Pancreas (tissue), 10 donors: Measurements from ENCODE around the gene SCNM1. TPM values are rescaled to one million over a fixed set of nuclear protein-coding genes. Genes with fewer than 3 reads are reported as not detected.
A peak's percentile ranks its signal among the peaks of the same experiment; 100 is the strongest.
"Not testable (repeated sequence)": the region's sequence is repeated elsewhere in the genome, so short reads cannot be mapped to it uniquely, and the experiment has no call there.

Experiments used
- ATAC-seq, 4 donors: fragments of 200-7000 bp; cut with Tn5 transposase; one replicate each; pipeline versions ENCODE4 v1.8.0 to v1.9.1; 2020; ENCODE audit warnings: mild to moderate bottlenecking in 4 of 4, moderate library complexity in 4 of 4
- DNase-seq, 6 donors: peaks; one replicate each; pipeline ENCODE4 v3.0.0-alpha.2; 2020
- FAIRE-seq: peaks from 2 replicates; lab custom pipeline; 2012; peaks lifted over from hg19 to GRCh38; lab: Jason Lieb, UNC
- H3K27ac ChIP-seq, 4 donors: fragments of 200-600 bp; sonication (generic); 1 replicate in 3 of 4; 2 replicates in 1 of 4; pipeline versions ENCODE4 v1.5.0 to v1.8.0; 2020
- H3K27me3 ChIP-seq, 4 donors: fragments of 200-600 bp; one replicate each; pipeline ENCODE4 v1.8.0; 2021
- H3K36me3 ChIP-seq, 3 donors: fragments of 200-600 bp; sonication (generic) in 1 of 3; one replicate each; pipeline versions ENCODE4 v1.5.0 to v1.8.0; 2020 to 2021
- H3K4me1 ChIP-seq, 3 donors: fragments of 200-600 bp; one replicate each; pipeline ENCODE4 v1.8.0; 2021
- H3K4me3 ChIP-seq, 4 donors: fragments of 200-600 bp; sonication (generic) in 2 of 4; one replicate each; pipeline versions ENCODE4 v1.5.0 to v1.8.0; 2020 to 2021
- H3K9me3 ChIP-seq, 4 donors: fragments of 200-600 bp; one replicate each; pipeline ENCODE4 v1.8.0; 2021
- WGBS, 2 donors: extraction: QIAGEN DNeasy Blood & Tissue Kit; methylation state at CpG; one replicate each; pipeline ENCODE4 v1.1.7; 2013; 5-methylcytosine and 5-hydroxymethylcytosine counted together
- intact Hi-C, 3 donors: fragments of 100-400 bp; cut with DNase I; formaldehyde crosslinking; loops; one replicate each; pipeline versions ENCODE4 v1.11.1 to v1.14.2; 2022
- polyA plus RNA-seq, 2 donors: library from polyadenylated mRNA; stranded (reverse); fragments of 200-250 nt; gene quantifications; one replicate each; pipeline ENCODE4 v1.2.3, GENCODE V29; 2013
- total RNA-seq, 6 donors: library from RNA; stranded (reverse); fragmentation: NEBNext Ultra II Directional in 4 of 6; extraction: Animal tissue kit (Norgen Biotek cat#: 25700) in 4 of 6; gene quantifications; one replicate each; pipeline versions ENCODE4 v1.2.1 to v1.2.4, GENCODE V29; 2021 to 2023
- TF ChIP-seq, protein P1 (sequence below), 4 donors: fragments of 200-600 bp; sonication (generic) in 3 of 4; IDR thresholded peaks; one replicate each; pipeline versions ENCODE4 v1.5.0 to v1.8.0; 2021; ENCODE audit warnings: antibody characterized with exemption in 4 of 4
- donor health status: healthy with polysubstance abuse.
- donor health status: DM: no; HTN: no; CAD: no; lungs with moderate emphysema.
- donor health status: DM: no; HTN: no; CAD: no.
- donor health status: control.
- donor health status: control.
- donor health status: Bipolar disorder and iron deficiency.
- donor health status: DM: yes; HTN: yes; CAD: no.
- donor health status: DM: no; HTN: no; CAD: no.
- donor health status: DM: no; HTN: no; CAD: no.
- donor health status: DM: yes; HTN: yes; CAD: no.

The SCNM1 gene
- total and polyA plus RNA-seq, 8 donors: 7.7 to 33.7 (median 11.2) TPM

DNA sequence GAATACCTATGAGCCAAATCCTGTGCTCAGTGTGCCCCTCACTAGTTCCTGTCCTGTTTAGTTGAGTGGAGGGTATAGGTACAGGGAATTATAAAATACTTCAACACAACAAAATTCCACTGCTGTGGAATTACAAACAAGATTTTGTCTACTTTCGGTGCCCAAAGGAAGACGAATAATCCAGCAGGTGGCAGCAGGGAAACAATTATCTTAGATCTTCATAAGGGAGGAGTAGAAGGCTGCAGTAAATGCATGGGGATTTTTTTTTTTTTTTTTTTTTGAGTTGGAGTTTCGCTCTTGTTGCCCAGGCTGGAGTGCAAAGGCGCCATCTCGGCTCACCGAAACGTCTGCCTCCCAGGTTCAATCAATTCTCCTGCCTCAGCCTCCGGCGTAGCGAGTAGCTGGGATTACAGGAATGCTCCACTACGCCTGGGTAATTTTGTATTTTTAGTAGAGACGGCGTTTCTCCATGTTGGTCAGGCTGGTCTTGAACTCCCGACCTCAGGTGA, 30.4 kb downstream of the SCNM1 start:
- TF ChIP-seq, protein P1, sequence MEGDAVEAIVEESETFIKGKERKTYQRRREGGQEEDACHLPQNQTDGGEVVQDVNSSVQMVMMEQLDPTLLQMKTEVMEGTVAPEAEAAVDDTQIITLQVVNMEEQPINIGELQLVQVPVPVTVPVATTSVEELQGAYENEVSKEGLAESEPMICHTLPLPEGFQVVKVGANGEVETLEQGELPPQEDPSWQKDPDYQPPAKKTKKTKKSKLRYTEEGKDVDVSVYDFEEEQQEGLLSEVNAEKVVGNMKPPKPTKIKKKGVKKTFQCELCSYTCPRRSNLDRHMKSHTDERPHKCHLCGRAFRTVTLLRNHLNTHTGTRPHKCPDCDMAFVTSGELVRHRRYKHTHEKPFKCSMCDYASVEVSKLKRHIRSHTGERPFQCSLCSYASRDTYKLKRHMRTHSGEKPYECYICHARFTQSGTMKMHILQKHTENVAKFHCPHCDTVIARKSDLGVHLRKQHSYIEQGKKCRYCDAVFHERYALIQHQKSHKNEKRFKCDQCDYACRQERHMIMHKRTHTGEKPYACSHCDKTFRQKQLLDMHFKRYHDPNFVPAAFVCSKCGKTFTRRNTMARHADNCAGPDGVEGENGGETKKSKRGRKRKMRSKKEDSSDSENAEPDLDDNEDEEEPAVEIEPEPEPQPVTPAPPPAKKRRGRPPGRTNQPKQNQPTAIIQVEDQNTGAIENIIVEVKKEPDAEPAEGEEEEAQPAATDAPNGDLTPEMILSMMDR (IDR thresholded peaks at IDR 0.05): peak in 3 of 4 donors; percentile 12 to 37 (median 24)
- peak overlapping the region in 1 of 4 donors; percentile 29 for H3K4me3 ChIP-seq
- H3K27ac ChIP-seq: peak overlapping the region in 3 of 4 donors; percentile 23 to 69 (median 53)
- H3K36me3 ChIP-seq: no peaks in the 10 kb centered on the region
- intact Hi-C loops: loop anchor here in 2 of 3 donors (5.0 kb wide), 1 partner anchor 56 kb away; the partner anchor contains the start of gene PSMD4 (in 2 of the 2)
- ATAC-seq (peak; percentile 54 to 62 (median 58)), FAIRE-seq (no peak), DNase-seq (peak in 4 of 6 donors; percentile 20 to 77 (median 70))
- H3K4me1 ChIP-seq: peaks cover 6 to 17% (median 12%) of the 10 kb centered on the region in 3 donors
- 27% methylated on average over 14 of the region's 14 CpGs for WGBS, 2 donors
- no peaks in the 10 kb centered on the region for H3K27me3 ChIP-seq
- H3K9me3 ChIP-seq: no peaks in the 10 kb centered on the region

GRCh38 chr1:151197863-151198253, 31.9 kb downstream of the SCNM1 start:
- DNase-seq: peak in 1 of 6 donors; percentile 25
- ATAC-seq: peak; percentile 14 to 31 (median 23)

DNA sequence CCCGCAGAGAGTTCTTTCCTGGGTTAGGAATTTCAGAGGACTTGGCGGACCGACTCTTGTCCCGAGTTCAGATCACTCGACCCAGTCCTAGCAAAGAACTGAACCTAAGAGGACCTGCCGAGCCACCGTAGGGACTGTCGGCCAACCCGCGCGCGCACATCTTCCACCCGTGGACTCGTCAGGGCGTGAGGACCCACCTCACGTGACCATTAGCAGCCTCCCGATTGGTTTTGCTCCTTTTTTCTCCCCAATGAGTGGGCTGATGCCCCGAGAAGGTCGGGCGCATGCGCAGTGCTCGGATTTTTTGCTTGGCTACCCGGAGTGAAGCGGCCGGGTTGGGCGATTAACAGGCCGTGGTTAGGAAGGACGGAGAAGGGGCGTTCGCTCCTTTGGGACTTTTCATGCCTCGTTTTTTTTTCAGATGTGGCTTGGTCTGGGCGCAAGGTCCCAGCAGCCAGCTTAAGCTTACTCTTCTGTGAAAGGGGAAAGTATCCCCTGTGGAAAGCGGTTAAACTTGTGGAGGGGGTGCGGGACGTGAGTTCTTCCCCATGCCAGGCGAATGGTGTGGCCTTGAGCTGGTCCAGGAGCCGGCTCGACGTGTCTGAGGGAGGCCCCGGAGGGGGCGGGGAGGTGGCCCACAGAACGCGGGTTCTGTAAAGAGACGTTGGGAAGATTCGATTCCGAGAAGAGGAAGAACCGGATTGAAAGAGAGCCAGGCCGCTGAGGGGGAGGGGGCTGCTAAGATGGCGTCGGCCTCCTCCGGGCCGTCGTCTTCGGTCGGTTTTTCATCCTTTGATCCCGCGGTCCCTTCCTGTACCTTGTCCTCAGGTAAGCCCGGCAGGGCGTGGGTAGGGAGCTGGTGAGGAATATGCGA, 32.5 kb downstream of the SCNM1 start, which contains the start of gene PIP5K1A:
TSS of gene PIP5K1A (plus strand) at position 299 of the 874 bp plus-strand sequence. CDS start at position 744, 445 bp downstream.
- Histone ChIP-seq H3K4me3 (peak within 1 kb of the TSS; percentile 56 to 75 (median 65)), H3K27me3 (no peaks in the 10 kb centered on the region), H3K9me3 (no peaks in the 10 kb centered on the region), H3K4me1 (peaks cover 7 to 23% (median 12%) of the 10 kb centered on the region in 3 donors), H3K27ac (peak within 1 kb of the TSS; percentile 66 to 93 (median 82)), H3K36me3 (no peaks in the 10 kb centered on the region)
- FAIRE-seq: no peak
- whole genome bisulfite sequencing, 2 donors: 0% methylated on average over 59 to 60 of the region's 60 CpGs
- ATAC-seq: peak; percentile 87 to 91 (median 89)
- peak; percentile 97 to 100 (median 99) for DNase-seq
- intact Hi-C loops: loop anchor here in 2 of 3 donors (5.0 kb wide), 1 partner anchor 54 kb away; the partner anchor contains the start of gene PSMD4 (in 2 of the 2)
- TF ChIP-seq, protein P1 (IDR thresholded peaks at IDR 0.05): no peak

More at GRCh38 chr1:151197863-151198253, 31.9 kb downstream of the SCNM1 start:
- no peak for FAIRE-seq
- Histone ChIP-seq H3K9me3 (no peaks in the 10 kb centered on the region), H3K27me3 (no peaks in the 10 kb centered on the region), H3K4me1 (peaks cover 7 to 23% (median 12%) of the 10 kb centered on the region in 3 donors), H3K4me3 (peak overlapping the region in 3 of 4 donors; percentile 56 to 75 (median 68)), H3K27ac (peak overlapping the region; percentile 66 to 93 (median 82)), H3K36me3 (no peaks in the 10 kb centered on the region)
- TF ChIP-seq, protein P1 (IDR thresholded peaks at IDR 0.05): no peak
- WGBS, 2 donors: 1 to 4% methylated on average over 10 of the region's 10 CpGs
- intact Hi-C loops: loop anchor here in 2 of 3 donors (5.0 kb wide), 1 partner anchor 54 kb away; the partner anchor contains the start of gene PSMD4 (in 2 of the 2)

GRCh38 chr1:151199873-151200581, 34.1 kb downstream of the SCNM1 start:
- Histone ChIP-seq H3K4me3 (peak overlapping the region; percentile 56 to 75 (median 65)), H3K4me1 (peaks cover 7 to 23% (median 12%) of the 10 kb centered on the region in 3 donors), H3K27ac (peak overlapping the region in 2 of 4 donors; percentile 92 to 93), H3K27me3 (no peaks in the 10 kb centered on the region), H3K9me3 (no peaks in the 10 kb centered on the region), H3K36me3 (no peaks in the 10 kb centered on the region)
- intact Hi-C loops: loop anchor here in 2 of 3 donors (5.0 kb wide), 1 partner anchor 52 kb away; the partner anchor contains the start of gene PSMD4 (in 2 of the 2)
- ATAC-seq (no peak), DNase-seq (no peak), FAIRE-seq (no peak)
- 32 to 40% methylated on average over 10 to 11 of the region's 11 CpGs for WGBS, 2 donors
- TF ChIP-seq, protein P1 (IDR thresholded peaks at IDR 0.05): no peak

GRCh38 chr1:151205381-151205965, 39.5 kb downstream of the SCNM1 start:
- H3K27ac ChIP-seq, intact Hi-C loops: not testable (repeated sequence)

More at GRCh38 chr1:151205381-151205965, 39.5 kb downstream of the SCNM1 start:
- H3K9me3 ChIP-seq, H3K36me3 ChIP-seq, H3K4me1 ChIP-seq, DNase-seq, FAIRE-seq, H3K27me3 ChIP-seq, H3K4me3 ChIP-seq, ATAC-seq: not testable (repeated sequence)
- 94 to 97% methylated on average over 11 to 12 of the region's 12 CpGs for WGBS, 2 donors
